Coronary artery (tissue), 2 donors: Measurements from ENCODE around the gene RPN1.

Experiments used
- DNase-seq: peaks from one replicate; pipeline ENCODE4 v3.0.0-alpha.2; 2017; ENCODE audit warnings: low spot score
- H3K27ac ChIP-seq, 2 donors: fragments of 200-600 bp; sonication (generic); one replicate each; pipeline ENCODE4 v1.5.1; 2016 to 2019
- H3K4me3 ChIP-seq: fragments of 200-600 bp; sonication (generic); 2 replicates; pipeline ENCODE4 v1.5.1; 2016; ENCODE audit warnings: mild to moderate bottlenecking, moderate library complexity
- TF ChIP-seq, protein P1 (sequence below): fragments of 200-600 bp; sonication (generic); IDR thresholded peaks from one replicate; pipeline ENCODE4 v1.5.1; 2019; ENCODE audit warnings: antibody characterized with exemption

Gene RPN1

DNA sequence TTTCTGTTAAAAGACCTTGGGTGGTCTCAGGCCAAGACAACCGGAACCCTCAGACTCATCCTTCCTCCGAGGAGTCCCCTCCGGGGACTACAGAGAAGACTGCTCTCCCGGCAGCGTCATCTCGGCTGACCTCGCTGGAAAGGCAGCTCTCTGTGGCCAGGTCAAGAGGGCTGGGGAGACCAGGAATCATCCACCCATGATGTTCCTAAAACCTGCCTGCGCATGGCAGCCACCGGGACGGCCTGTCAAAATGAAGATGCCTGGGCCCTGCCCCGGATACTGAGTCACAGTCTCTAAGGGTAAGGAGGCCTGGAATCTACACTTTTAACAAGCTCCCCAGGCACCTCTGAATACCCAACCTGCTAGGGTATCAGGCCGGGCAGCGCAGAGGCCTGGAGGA is 78.6 kb downstream of the RPN1 start:
- no peak overlapping the region for H3K27ac ChIP-seq
- DNase-seq, result no peak
- TF ChIP-seq, protein P1, sequence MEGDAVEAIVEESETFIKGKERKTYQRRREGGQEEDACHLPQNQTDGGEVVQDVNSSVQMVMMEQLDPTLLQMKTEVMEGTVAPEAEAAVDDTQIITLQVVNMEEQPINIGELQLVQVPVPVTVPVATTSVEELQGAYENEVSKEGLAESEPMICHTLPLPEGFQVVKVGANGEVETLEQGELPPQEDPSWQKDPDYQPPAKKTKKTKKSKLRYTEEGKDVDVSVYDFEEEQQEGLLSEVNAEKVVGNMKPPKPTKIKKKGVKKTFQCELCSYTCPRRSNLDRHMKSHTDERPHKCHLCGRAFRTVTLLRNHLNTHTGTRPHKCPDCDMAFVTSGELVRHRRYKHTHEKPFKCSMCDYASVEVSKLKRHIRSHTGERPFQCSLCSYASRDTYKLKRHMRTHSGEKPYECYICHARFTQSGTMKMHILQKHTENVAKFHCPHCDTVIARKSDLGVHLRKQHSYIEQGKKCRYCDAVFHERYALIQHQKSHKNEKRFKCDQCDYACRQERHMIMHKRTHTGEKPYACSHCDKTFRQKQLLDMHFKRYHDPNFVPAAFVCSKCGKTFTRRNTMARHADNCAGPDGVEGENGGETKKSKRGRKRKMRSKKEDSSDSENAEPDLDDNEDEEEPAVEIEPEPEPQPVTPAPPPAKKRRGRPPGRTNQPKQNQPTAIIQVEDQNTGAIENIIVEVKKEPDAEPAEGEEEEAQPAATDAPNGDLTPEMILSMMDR, result no peak

More for the DNA sequence above, 78.6 kb downstream of the RPN1 start:
- no peak overlapping the region for H3K4me3 ChIP-seq
